HCT116 (cell line): ENCODE measurements around the gene SH3BP5L. TPM values are rescaled to one million over a fixed set of nuclear protein-coding genes. Genes with fewer than 3 reads are reported as not detected.

Experiments
- ATAC-seq: fragments of 200-7000 bp; cut with Tn5 transposase; 2 replicates; pipeline ENCODE4 v1.9.1; 2020; ENCODE audit warnings: mild to moderate bottlenecking, moderate library complexity
- BruUV-seq: library from RNA; stranded (reverse); fragments of 400-500 nt; replicated peaks from 2 replicates; lab custom pipeline; 2021; lab: Mats Ljungman, UMichigan
- CTCF ChIA-PET: fragments of 300-600 bp; sonication (Branson Sonifier 250); formaldehyde crosslinking; loops from one replicate; lab custom pipeline; 2021; ENCODE audit warnings: antibody characterized with exemption; lab: Charles Lee
- POLR2A ChIA-PET: fragments of 300-600, 350-600 bp; sonication (Branson Sonifier 250); formaldehyde crosslinking; loops from one replicate; lab custom pipeline; 2021; ENCODE audit warnings: antibody characterized with exemption; lab: Charles Lee
- RAD21 ChIA-PET, 2 experiments: fragments of 300-600 bp; sonication (Branson Sonifier 250); formaldehyde crosslinking; loops; one replicate each; lab custom pipeline; 2023; ENCODE audit warnings: low total read pairs in 2 of 2; ENCODE audit not compliant: uncharacterized antibody in 2 of 2, unreplicated experiment in 2 of 2, low non-redundant PET in 1 of 2; lab: Charles Lee
- DNase-seq: peaks from one replicate; pipeline ENCODE4 v3.0.0-alpha.2; 2010; ENCODE audit warnings: low read depth, low spot score
- H2AFZ ChIP-seq: fragments of 200-600 bp; shearing (Covaris generic), sonication (generic); 2 replicates; pipeline ENCODE4 v1.6.1; 2017; ENCODE audit warnings: low read depth, mixed run types, mixed read lengths, antibody characterized with exemption, low read length; ENCODE audit not compliant: poor library complexity, severe bottlenecking
- H3K27ac ChIP-seq: 2 replicates; pipeline ENCODE4 v1.5.1; 2012; ENCODE audit warnings: low read depth, low read length
- H3K27me3 ChIP-seq: fragments of 200-600 bp; sonication (generic); 2 replicates; pipeline ENCODE4 v1.6.1; 2016; ENCODE audit warnings: mixed run types, low read length, mixed read lengths; ENCODE audit not compliant: insufficient read depth
- H3K36me3 ChIP-seq, 2 experiments: fragments of 200-500 bp in 1 of 2; fragments of 200-600 bp in 1 of 2; sonication (Bioruptor generic) in 1 of 2; sonication (generic) in 1 of 2; 2 replicates each; pipeline versions ENCODE4 v1.5.1 to v1.6.1; 2014 to 2016; ENCODE audit warnings: low read length in 2 of 2, inconsistent platforms in 1 of 2, mixed read lengths in 1 of 2, mixed run types in 1 of 2; ENCODE audit not compliant: insufficient read depth in 2 of 2, control insufficient read depth in 1 of 2
- H3K4me1 ChIP-seq, 2 experiments: fragments of 200-600 bp in 1 of 2; sonication (generic) in 1 of 2; 2 replicates each; pipeline versions ENCODE4 v1.5.1 to v1.6.1; 2012 to 2017; ENCODE audit warnings: low read length in 2 of 2, inconsistent platforms in 1 of 2, mild to moderate bottlenecking in 1 of 2, mixed read lengths in 1 of 2, mixed run types in 1 of 2, moderate library complexity in 1 of 2; ENCODE audit not compliant: insufficient read depth in 2 of 2, control insufficient read depth in 1 of 2
- H3K4me2 ChIP-seq: fragments of 200-600 bp; sonication (generic); 2 replicates; pipeline ENCODE4 v1.6.1; 2017; ENCODE audit warnings: mixed run types, low read length, mixed read lengths
- H3K4me3 ChIP-seq, 2 experiments: fragments of 200-600 bp in 1 of 2; sonication (generic) in 1 of 2; replicated peaks in 1 of 2; 2 replicates each; pipeline ENCODE4 v1.5.1; 2011 to 2016; ENCODE audit warnings: low read length in 2 of 2, control low read depth in 1 of 2, low read depth in 1 of 2, mild to moderate bottlenecking in 1 of 2, mixed read lengths in 1 of 2, mixed run types in 1 of 2
- H3K79me2 ChIP-seq: fragments of 200-600 bp; sonication (generic); 2 replicates; pipeline ENCODE4 v1.6.1; 2017; ENCODE audit warnings: mild to moderate bottlenecking, mixed run types, low read length, moderate library complexity, mixed read lengths; ENCODE audit not compliant: insufficient read depth
- H3K9ac ChIP-seq: fragments of 200-600 bp; sonication (generic); 2 replicates; pipeline ENCODE4 v1.6.1; 2016; ENCODE audit warnings: low read length, mixed read lengths
- H3K9me2 ChIP-seq: fragments of 200-600 bp; sonication (generic), shearing (Covaris generic); 2 replicates; pipeline ENCODE4 v1.6.1; 2017; ENCODE audit warnings: mixed run types, mild to moderate bottlenecking, moderate library complexity; ENCODE audit not compliant: insufficient read depth
- H3K9me3 ChIP-seq, 2 experiments: fragments of 200-500 bp in 1 of 2; fragments of 200-600 bp in 1 of 2; sonication (Bioruptor generic) in 1 of 2; sonication (generic) in 1 of 2; 2 replicates each; pipeline ENCODE4 v1.6.1; 2014 to 2017; ENCODE audit warnings: low read length in 2 of 2, mixed read lengths in 2 of 2, inconsistent platforms in 1 of 2, low read depth in 1 of 2, mild to moderate bottlenecking in 1 of 2, mixed run types in 1 of 2, moderate library complexity in 1 of 2; ENCODE audit not compliant: control insufficient read depth in 1 of 2, insufficient read depth in 1 of 2
- H4K20me1 ChIP-seq: fragments of 200-600 bp; sonication (generic), shearing (Covaris generic); 2 replicates; pipeline ENCODE4 v1.6.1; 2017; ENCODE audit warnings: mixed run types, mild to moderate bottlenecking, moderate library complexity; ENCODE audit not compliant: insufficient read depth
- ATF3 ChIP-seq: IDR thresholded peaks from 2 replicates; pipeline ENCODE4 v1.6.1; 2012
- CBX3 ChIP-seq: IDR thresholded peaks from 2 replicates; pipeline ENCODE4 v1.6.1; 2012; ENCODE audit warnings: low read depth
- CEBPB ChIP-seq: IDR thresholded peaks from 2 replicates; pipeline ENCODE4 v1.6.1; 2012; ENCODE audit warnings: low read depth
- CTCF ChIP-seq, 3 experiments: fragments of 200-600 bp in 1 of 3; sonication (generic) in 1 of 3; IDR thresholded peaks in 2 of 3; conservative IDR thresholded peaks in 1 of 3; 2 replicates each; pipeline ENCODE4 v1.5.1; 2012 to 2017; ENCODE audit warnings: low read depth in 2 of 3, low read length in 2 of 3, antibody characterized with exemption in 1 of 3, borderline replicate concordance in 1 of 3, control low read depth in 1 of 3, mild to moderate bottlenecking in 1 of 3, mixed read lengths in 1 of 3, mixed run types in 1 of 3, moderate library complexity in 1 of 3; ENCODE audit not compliant: insufficient read depth in 1 of 3
- EGR1 ChIP-seq: IDR thresholded peaks from 2 replicates; pipeline ENCODE4 v1.6.1; 2012; ENCODE audit warnings: low read depth
- ELF1 ChIP-seq: IDR thresholded peaks from 2 replicates; pipeline ENCODE4 v1.6.1; 2012; ENCODE audit warnings: low read depth, borderline replicate concordance
- EZH2 ChIP-seq: fragments of 200-600 bp; sonication (generic); IDR thresholded peaks from 2 replicates; pipeline ENCODE4 v1.6.1; 2017; ENCODE audit warnings: antibody characterized with exemption, mixed run types
- EZH2phosphoT487 ChIP-seq: fragments of 200-600 bp; IDR thresholded peaks from 2 replicates; pipeline ENCODE4 v1.6.1; 2018; ENCODE audit warnings: antibody characterized with exemption, borderline replicate concordance
- FOSL1 ChIP-seq: IDR thresholded peaks from 2 replicates; pipeline ENCODE4 v1.6.1; 2012; ENCODE audit warnings: low read depth
- MAX ChIP-seq: IDR thresholded peaks from 2 replicates; pipeline ENCODE4 v1.6.1; 2012
- POLR2A ChIP-seq: IDR thresholded peaks from 2 replicates; pipeline ENCODE4 v1.7.0; 2011; ENCODE audit warnings: borderline replicate concordance; ENCODE audit not compliant: insufficient read depth, insufficient read length; ENCODE audit errors: extremely low read depth
- POLR2AphosphoS5 ChIP-seq: IDR thresholded peaks from 2 replicates; pipeline ENCODE4 v1.6.1; 2011; ENCODE audit warnings: mild to moderate bottlenecking, low read depth, low read length, moderate library complexity
- RAD21 ChIP-seq: IDR thresholded peaks from 2 replicates; pipeline ENCODE4 v1.6.1; 2012; ENCODE audit warnings: low read depth, mild to moderate bottlenecking
- SP1 ChIP-seq: IDR thresholded peaks from 2 replicates; pipeline ENCODE4 v1.6.1; 2012; ENCODE audit warnings: low read depth
- SRF ChIP-seq: IDR thresholded peaks from 2 replicates; pipeline ENCODE4 v1.6.1; 2012; ENCODE audit warnings: low read depth
- YY1 ChIP-seq: IDR thresholded peaks from 2 replicates; pipeline ENCODE4 v1.6.1; 2011; ENCODE audit warnings: low read length, low read depth, moderate library complexity, mild to moderate bottlenecking; ENCODE audit not compliant: insufficient replicate concordance; ENCODE audit errors: extremely low read depth
- intact Hi-C: fragments of 100-400 bp; cut with micrococcal nuclease; formaldehyde crosslinking; loops from 2 replicates; pipeline ENCODE4 v1.10.0; 2022
- total RNA-seq: library from RNA; stranded (reverse); gene quantifications from one replicate; pipeline ENCODE4 v1.2.1, GENCODE V29; 2021; ENCODE audit not compliant: unreplicated experiment

Gene SH3BP5L
- total RNA-seq, 1 experiment from 2014 or later: 22.3 TPM

- no peak for DNase-seq
- Histone ChIP-seq H3K4me1 (peaks cover 12 to 38% of the 10 kb centered on the region in 2 experiments), H3K4me2 (no peak overlapping the region)
- RAD21 ChIA-PET: no interaction called here
- no peak for TF ChIP-seq ATF3
- no peak for TF ChIP-seq EZH2phosphoT487
- TF ChIP-seq CTCF (IDR thresholded peaks at IDR 0.05 in 2 of 3, conservative IDR thresholded peaks at IDR 0.05 in 1 of 3; ENCODE audit: borderline replicate concordance in 1 of 3, insufficient read depth in 1 of 3, low read depth in 2 of 3, low read length in 2 of 3): no peak
- TF ChIP-seq CBX3: no peak
- TF ChIP-seq SRF: no peak
- no peak for TF ChIP-seq EZH2
- no peak for TF ChIP-seq FOSL1
- TF ChIP-seq MAX: no peak
- TF ChIP-seq ELF1: no peak
- TF ChIP-seq RAD21: no peak
- TF ChIP-seq EGR1: no peak
- TF ChIP-seq SP1: no peak
- TF ChIP-seq CEBPB: no peak
- no peak for TF ChIP-seq POLR2AphosphoS5
- no peak for TF ChIP-seq POLR2A
- no peak for TF ChIP-seq YY1
- TF ChIP-seq, all 23 proteins: peak for 0
- H4K20me1 ChIP-seq: no peaks in the 10 kb centered on the region
- no peaks in the 10 kb centered on the region for H3K27me3 ChIP-seq
- H3K9me3 ChIP-seq: no peaks in the 10 kb centered on the region
- intact Hi-C loops: no loop called here
- peaks cover 5 to 12% of the 10 kb centered on the region in 2 experiments for H3K36me3 ChIP-seq
- CTCF ChIA-PET: no interaction called here
- H3K9me2 ChIP-seq: no peaks in the 10 kb centered on the region
- no peak overlapping the region for H3K4me3 ChIP-seq
- ATAC-seq: no peak
- H3K9ac ChIP-seq: no peak overlapping the region
- BruUV-seq: no TSS peak
- H2AFZ ChIP-seq: no peak overlapping the region
- POLR2A ChIA-PET: no interaction called here
- H3K79me2 ChIP-seq: peaks cover 55% of the 10 kb centered on the region
- H3K27ac ChIP-seq: no peak overlapping the region
Measured at GRCh38 chr1:248822148-248823032, 3.3 kb downstream of the SH3BP5L start.
